Inflammatory macrophage (primary cell): ENCODE results near the gene PDZD4.
"Not testable (repeated sequence)": the region's sequence is repeated elsewhere in the genome, so short reads cannot be mapped to it uniquely, and the experiment has no call there.

ENCODE experiments used
- DNase-seq, 2 donors: peaks; one replicate each; pipeline ENCODE4 v3.0.0-alpha.2; 2020 to 2022

PDZD4 gene

DNA sequence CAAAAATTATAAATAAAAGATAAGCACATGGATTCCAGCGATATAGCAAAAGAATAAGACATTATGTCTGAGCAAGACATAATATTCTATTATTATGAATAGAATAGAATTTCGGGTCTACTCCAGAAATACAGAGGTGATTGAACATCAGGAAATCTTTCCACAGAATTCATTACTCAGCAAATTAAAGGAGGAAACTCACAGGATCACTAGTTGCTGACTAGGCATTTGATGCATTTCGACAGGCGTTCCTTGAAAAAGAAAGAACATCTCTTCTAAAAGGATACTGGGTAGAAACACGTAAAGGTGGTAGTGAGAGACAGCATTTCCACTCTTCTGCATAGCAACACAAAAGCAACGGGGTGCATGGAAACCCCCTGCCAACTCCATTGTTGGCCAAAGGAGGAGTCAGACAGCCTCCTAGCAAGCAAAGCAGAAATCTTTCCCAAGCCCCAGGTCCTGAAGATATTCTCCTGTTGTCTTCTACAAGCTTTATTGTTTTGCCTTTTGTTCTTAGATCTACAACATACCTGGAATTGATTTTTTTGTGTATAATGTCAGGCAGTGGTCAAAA lies 14.3 kb upstream of the PDZD4 start:
- no peak for DNase-seq

- no peak for DNase-seq
Measured at GRCh38 chrX:153836921-153837320, 6.6 kb upstream of the PDZD4 start.

DNA sequence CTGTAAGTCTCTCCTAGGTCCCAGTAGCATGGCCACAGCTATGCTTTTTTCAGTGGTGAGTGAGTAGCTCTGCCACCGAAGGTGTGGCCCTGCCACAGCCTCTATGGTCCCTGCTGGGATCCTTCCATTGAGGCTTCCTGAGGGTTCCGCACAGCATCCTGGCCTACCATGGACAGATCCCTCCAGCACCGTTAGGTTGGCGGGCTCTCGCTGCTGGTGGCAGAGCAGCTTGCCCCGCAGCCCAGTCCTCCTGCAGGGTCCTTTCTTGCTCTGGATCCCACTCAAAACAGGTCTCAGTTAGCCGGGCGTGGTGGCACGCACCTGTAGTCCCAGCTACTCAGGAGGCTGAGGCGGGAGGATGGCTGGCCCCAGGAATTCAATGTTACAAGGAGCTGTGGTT lies 2.4 kb upstream of the PDZD4 start:
- no peak for DNase-seq

DNA sequence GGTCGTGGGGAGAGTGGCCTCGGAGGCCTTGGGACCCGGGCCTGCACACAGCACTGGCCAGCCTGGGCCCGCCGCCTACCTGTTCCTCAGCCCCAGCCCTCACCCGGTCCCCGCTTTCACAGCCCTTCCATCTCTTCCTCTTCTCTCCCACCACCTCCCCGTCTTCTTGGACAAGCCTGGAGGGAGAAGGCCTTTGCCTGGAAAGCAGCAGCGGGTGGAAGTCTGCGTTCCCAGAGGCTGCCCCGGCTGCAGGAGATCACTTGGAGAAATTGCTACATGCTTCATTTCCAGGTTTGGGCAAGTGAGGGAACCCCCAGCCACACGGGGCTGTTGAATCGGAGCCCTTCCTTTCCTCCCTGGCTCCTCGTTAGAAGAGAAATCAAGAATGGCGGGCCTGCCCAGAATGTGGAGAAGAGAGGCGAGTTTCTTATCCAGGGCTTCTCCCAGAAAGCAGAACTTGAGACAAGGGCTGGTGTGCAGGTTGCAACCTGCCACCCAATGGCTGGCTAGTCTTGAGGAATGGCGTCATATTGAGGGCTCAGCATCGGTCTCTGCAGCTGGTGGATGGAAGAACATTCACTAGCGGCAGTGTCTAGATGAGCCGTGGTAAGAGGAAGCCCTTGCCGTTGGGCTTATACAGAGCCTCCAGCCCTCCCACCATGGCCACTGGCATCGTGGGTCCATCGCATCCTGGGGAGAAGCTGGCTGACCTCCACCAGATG lies 1.2 kb upstream of the PDZD4 start:
- no peak for DNase-seq

DNA sequence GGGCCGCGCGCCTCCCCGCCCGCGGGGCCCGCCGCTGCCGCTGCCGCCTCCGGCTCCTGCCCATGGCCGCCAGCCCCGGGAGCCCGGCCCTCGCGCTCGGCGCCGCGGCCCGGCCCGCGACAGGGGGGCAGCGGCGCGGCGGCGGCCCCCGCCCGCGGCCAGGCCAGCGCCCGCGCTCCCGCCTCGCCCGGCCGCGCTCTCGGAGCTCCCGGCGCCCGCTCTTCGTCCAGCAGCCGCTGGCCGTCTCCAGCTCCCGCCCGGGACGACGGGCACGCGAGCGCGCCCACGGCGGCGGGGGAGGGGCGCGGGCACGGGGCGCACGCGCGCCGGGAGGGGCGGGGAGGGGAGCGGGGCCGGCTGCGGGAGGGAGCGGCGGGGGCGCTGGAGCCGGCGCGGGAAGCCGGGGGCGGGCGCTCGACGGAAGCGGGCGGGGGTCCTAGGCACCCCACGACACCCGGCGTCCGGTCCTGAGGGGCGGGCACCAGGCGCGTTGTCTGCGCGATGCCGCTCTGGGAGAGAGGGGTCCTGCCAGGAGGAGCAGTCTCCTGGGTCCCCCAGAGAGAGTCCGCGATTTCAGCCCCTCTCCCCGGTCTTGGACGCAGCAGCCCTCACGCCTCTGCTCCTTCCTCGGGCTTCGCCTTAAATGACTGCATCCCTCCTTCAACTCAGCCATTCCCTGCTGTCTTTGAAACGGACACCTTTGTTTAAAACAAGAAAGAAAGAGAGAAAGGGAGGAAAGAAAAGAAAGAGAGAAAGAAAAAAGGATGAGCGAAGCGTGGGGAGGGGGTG lies 490 bp upstream of the PDZD4 start:
- DNase-seq, result no peak

GRCh38 chrX:153829549-153829798 lies 870 bp downstream of the PDZD4 start:
- DNase-seq, result no peak

GRCh38 chrX:153828723-153829548 lies 1.4 kb downstream of the PDZD4 start:
- no peak for DNase-seq

- no peak for DNase-seq
Measured at GRCh38 chrX:153828308-153828707, 2.0 kb downstream of the PDZD4 start.

- DNase-seq, result no peak
Measured at GRCh38 chrX:153827903-153828302, 2.4 kb downstream of the PDZD4 start.

GRCh38 chrX:153827016-153827415 lies 3.3 kb downstream of the PDZD4 start:
- DNase-seq, result no peak

GRCh38 chrX:153825042-153825441 lies 5.3 kb downstream of the PDZD4 start:
- DNase-seq, result no peak

- DNase-seq, result no peak
Measured at GRCh38 chrX:153824348-153824747, 6.0 kb downstream of the PDZD4 start.

DNA sequence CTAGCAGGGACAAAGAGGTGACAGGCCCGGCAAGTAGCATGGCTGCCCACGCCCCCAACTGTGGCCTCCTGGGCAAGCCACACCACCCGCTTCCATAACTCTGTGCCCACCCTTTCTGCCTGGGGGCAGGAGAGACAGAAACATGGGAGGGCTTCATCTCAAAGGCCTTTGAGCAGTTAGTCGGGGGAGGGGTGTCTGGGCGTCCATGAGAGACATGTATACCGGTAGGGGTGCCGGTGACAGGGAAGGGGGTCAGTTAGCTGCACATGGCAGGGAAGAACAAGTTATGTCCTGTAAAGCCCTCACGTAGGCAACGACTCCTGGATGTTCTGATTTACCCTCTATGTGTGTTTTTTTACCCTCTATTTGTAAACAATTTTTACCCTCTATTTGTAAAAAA lies 9.3 kb downstream of the PDZD4 start:
- no peak for DNase-seq

GRCh38 chrX:153820601-153821000 lies 9.7 kb downstream of the PDZD4 start:
- DNase-seq, result no peak

GRCh38 chrX:153819384-153820040 lies 10.8 kb downstream of the PDZD4 start:
- DNase-seq, result no peak

- no peak for DNase-seq
Measured at GRCh38 chrX:153818571-153819383, 11.6 kb downstream of the PDZD4 start.

- not testable (repeated sequence) for DNase-seq
Measured at GRCh38 chrX:153818064-153818463, 12.3 kb downstream of the PDZD4 start.

DNA sequence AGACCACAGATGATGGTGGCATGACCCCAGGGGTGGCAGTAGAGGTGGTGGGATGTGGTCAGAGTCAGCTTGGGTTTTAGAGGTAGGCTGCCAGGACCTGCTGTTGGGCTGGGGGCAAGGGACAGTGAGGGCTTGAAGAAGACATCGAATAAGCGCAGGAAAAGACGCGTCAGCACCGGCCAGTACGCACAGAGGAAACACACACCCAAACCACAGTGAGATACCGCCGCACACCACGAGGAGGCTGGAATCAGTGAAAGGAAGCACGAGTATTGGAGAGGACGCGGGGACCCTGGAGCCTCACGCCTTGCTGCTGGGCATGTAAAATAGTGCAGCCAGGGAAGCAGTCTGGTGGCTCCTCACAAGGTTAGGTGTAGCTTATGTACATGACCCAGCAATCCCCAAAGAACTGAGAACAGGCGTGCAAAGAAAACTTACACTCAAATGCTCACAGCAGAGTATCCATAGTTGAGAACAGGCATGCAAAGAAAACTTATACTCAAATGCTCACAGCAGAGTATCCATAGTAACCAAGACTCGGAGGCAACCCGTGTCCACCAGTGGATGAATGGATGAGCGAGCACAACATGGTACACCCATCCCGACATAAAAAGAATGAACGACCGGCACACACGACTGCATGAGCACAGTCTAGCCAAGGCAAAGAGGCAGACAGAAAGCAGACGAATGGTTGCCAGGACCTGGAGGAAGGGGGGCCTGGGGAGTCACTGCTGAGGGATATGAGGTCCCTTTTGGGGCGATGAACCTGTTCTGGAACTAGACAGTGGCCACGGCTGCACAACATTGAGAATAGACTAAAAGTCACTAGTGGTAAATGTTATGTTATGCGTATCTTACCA lies 13.3 kb downstream of the PDZD4 start:
- DNase-seq, result no peak

DNA sequence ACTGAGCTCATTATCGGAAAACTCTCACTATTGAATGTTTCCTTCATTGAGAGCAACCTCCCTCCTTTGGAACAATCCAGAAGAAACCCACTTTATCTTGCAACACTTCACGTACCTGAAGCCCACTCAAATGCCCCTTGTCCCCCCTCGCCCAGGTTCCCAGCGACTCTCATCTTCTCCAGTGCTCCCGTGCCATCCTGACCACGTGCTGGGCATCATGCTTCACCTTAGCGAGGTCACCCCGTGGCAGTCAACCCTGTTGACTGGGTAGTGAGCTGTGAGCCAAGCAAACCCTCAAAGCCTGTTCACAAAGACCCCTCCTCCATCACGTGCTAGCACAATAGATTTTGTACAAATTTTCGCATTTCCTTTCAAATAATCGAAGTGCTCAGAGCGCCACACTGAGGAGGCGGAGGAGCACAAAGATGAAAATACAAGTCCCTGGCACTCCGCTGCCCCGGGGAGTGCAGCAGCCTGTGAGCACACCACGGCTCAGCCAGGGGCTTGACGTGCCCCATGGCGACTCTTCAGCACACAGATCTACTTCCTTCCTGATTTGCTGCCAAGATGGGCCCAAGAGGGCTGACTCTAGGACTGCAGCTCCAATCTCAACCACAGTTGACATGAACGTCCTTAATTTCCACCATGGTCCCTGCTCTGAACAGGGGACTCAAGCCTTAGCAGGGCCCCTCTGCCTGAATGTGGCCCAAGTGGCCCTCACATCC lies 15.6 kb downstream of the PDZD4 start:
- no peak for DNase-seq

- no peak for DNase-seq
Measured at GRCh38 chrX:153813161-153813560, 17.2 kb downstream of the PDZD4 start.
